B cell (primary cell): ENCODE measurements around the gene ARFIP2. TPM values are rescaled to one million over a fixed set of nuclear protein-coding genes. Genes with fewer than 3 reads are reported as not detected.

ENCODE experiments used
- ATAC-seq: fragments of 200-7000 bp; cut with Tn5 transposase; one replicate; pipeline ENCODE4 v1.10.0; 2021; ENCODE audit warnings: low read depth, mild to moderate bottlenecking, moderate number of reproducible peaks, moderate library complexity
- CTCF ChIA-PET: fragments of 350-600 bp; sonication (Branson Sonifier 250); formaldehyde crosslinking; loops from one replicate; lab custom pipeline; 2021; ENCODE audit warnings: antibody characterized with exemption, inconsistent platforms; lab: Charles Lee
- POLR2A ChIA-PET: fragments of 350-600 bp; sonication (Branson Sonifier 250); formaldehyde crosslinking; loops from one replicate; lab custom pipeline; 2021; ENCODE audit warnings: antibody characterized with exemption; lab: Charles Lee
- DNase-seq: peaks from one replicate; pipeline ENCODE4 v3.0.0; 2013
- H2AFZ ChIP-seq: 2 replicates; pipeline ENCODE4 v1.6.1; 2012; ENCODE audit warnings: mild to moderate bottlenecking, low read depth, low read length; ENCODE audit not compliant: insufficient read depth, poor library complexity, severe bottlenecking
- H3K27ac ChIP-seq, 2 donors: 1 replicate in 1 of 2; 2 replicates in 1 of 2; pipeline ENCODE4 v1.5.1; 2012 to 2013; ENCODE audit warnings: low read length in 2 of 2, mild to moderate bottlenecking in 2 of 2, moderate library complexity in 1 of 2
- H3K27me3 ChIP-seq, 4 experiments: fragments of 200-600 bp in 1 of 4; sonication (generic) in 1 of 4; replicated peaks in 1 of 4; 1 replicate in 2 of 4; 2 replicates in 2 of 4; pipeline versions ENCODE4 v1.6.1 to v1.7.0; 2013 to 2016; ENCODE audit warnings: low read length in 3 of 4, mild to moderate bottlenecking in 2 of 4, mixed read lengths in 1 of 4, moderate library complexity in 1 of 4; ENCODE audit not compliant: insufficient read depth in 4 of 4, control insufficient read depth in 3 of 4; ENCODE audit errors: control extremely low read depth in 1 of 4
- H3K36me3 ChIP-seq, 2 experiments: replicated peaks in 1 of 2; 1 replicate in 1 of 2; 2 replicates in 1 of 2; pipeline versions ENCODE4 v1.6.1 to v1.7.1; 2013; ENCODE audit warnings: low read length in 1 of 2; ENCODE audit not compliant: insufficient read depth in 2 of 2, control insufficient read depth in 1 of 2; ENCODE audit errors: control extremely low read depth in 1 of 2, extremely low read depth in 1 of 2
- H3K4me1 ChIP-seq, 2 donors: fragments of 200-600 bp in 1 of 2; sonication (generic) in 1 of 2; 1 replicate in 1 of 2; 2 replicates in 1 of 2; pipeline versions ENCODE4 v1.5.1 to v1.6.1; 2013 to 2017; ENCODE audit warnings: low read length in 2 of 2; ENCODE audit not compliant: control insufficient read depth in 2 of 2, insufficient read depth in 2 of 2
- H3K4me2 ChIP-seq: replicated peaks from 2 replicates; pipeline ENCODE3; 2012; ENCODE audit warnings: mild to moderate bottlenecking, low read depth, low read length; ENCODE audit not compliant: poor library complexity, severe bottlenecking
- H3K4me3 ChIP-seq, 5 experiments: fragments of 200-600 bp in 1 of 5; sonication (generic) in 1 of 5; 1 replicate in 3 of 5; 2 replicates in 2 of 5; pipeline versions ENCODE4 v1.5.1 to v1.7.0; 2011 to 2016; ENCODE audit warnings: low read length in 4 of 5, mild to moderate bottlenecking in 4 of 5, low read depth in 2 of 5, control low read depth in 1 of 5, moderate library complexity in 1 of 5; ENCODE audit not compliant: insufficient read depth in 1 of 5; ENCODE audit errors: control extremely low read depth in 1 of 5, extremely low read depth in 1 of 5
- H3K79me2 ChIP-seq: fragments of 200-600 bp; sonication (generic); one replicate; pipeline ENCODE4 v1.6.0; 2016; ENCODE audit warnings: low read length; ENCODE audit not compliant: control insufficient read depth, insufficient read depth
- H3K9ac ChIP-seq: fragments of 200-600 bp; sonication (generic); 2 replicates; pipeline ENCODE4 v1.6.1; 2017; ENCODE audit warnings: mild to moderate bottlenecking, low read length, moderate library complexity
- H3K9me3 ChIP-seq, 3 donors: one replicate each; pipeline versions ENCODE4 v1.6.1 to v1.7.1; 2013; ENCODE audit warnings: low read length in 2 of 3; ENCODE audit not compliant: control insufficient read depth in 2 of 3, insufficient read depth in 1 of 3; ENCODE audit errors: control extremely low read depth in 1 of 3
- H4K20me1 ChIP-seq: 2 replicates; pipeline ENCODE4 v1.6.0; 2012; ENCODE audit warnings: mild to moderate bottlenecking, low read length; ENCODE audit not compliant: insufficient read depth, control insufficient read depth, poor library complexity, severe bottlenecking
- H3K27ac Mint-ChIP-seq: one replicate; pipeline ENCODE4 v1.8.0; 2021; ENCODE audit warnings: mixed read lengths
- H3K27me3 Mint-ChIP-seq: one replicate; pipeline ENCODE4 v1.8.0; 2021; ENCODE audit warnings: mixed read lengths
- H3K4me1 Mint-ChIP-seq: one replicate; pipeline ENCODE4 v1.8.0; 2021; ENCODE audit warnings: mixed read lengths
- H3K4me3 Mint-ChIP-seq: one replicate; pipeline ENCODE4 v1.8.0; 2021; ENCODE audit warnings: mixed read lengths
- H3K9me3 Mint-ChIP-seq: one replicate; pipeline ENCODE4 v1.8.0; 2022; ENCODE audit warnings: mixed read lengths; ENCODE audit not compliant: insufficient read depth
- CTCF ChIP-seq: fragments of 200-600 bp; IDR thresholded peaks from one replicate; pipeline ENCODE4 v1.8.0; 2022; ENCODE audit warnings: antibody characterized with exemption, mild to moderate bottlenecking
- EZH2 ChIP-seq: IDR thresholded peaks from 2 replicates; pipeline ENCODE4 v1.6.1; 2012; ENCODE audit warnings: borderline replicate concordance, low read depth, mild to moderate bottlenecking, moderate library complexity, low read length; ENCODE audit not compliant: insufficient read depth, poor library complexity, severe bottlenecking
- WGBS: methylation state at CpG from one replicate; pipeline ENCODE4 v1.1.5; 2013; ENCODE audit warnings: missing lambda C conversion rate; ENCODE audit not compliant: insufficient coverage; 5-methylcytosine and 5-hydroxymethylcytosine counted together
- intact Hi-C: fragments of 100-400 bp; cut with micrococcal nuclease; formaldehyde crosslinking; loops from one replicate; pipeline ENCODE4 v1.10.0; 2022
- polyA plus RNA-seq: library from polyadenylated mRNA; depleted of rRNA; stranded (reverse); fragments of >200 nt; gene quantifications from 2 replicates; pipeline ENCODE4 v1.2.3, GENCODE V29; 2012
- total RNA-seq, 2 donors: library from RNA; stranded (reverse); fragments of 120-200 nt in 1 of 2; gene quantifications; 1 replicate in 1 of 2; 2 replicates in 1 of 2; pipeline versions ENCODE4 v1.2.3 to v1.2.4, GENCODE V29; 2013 to 2022

Gene ARFIP2
- total and polyA plus RNA-seq, 2 donors (not counting 1 experiment from before 2014, with no cell fraction given): 47.5 to 54.5 TPM

- Histone ChIP-seq H3K36me3 (peaks cover 0 to 18% of the 10 kb centered on the region in 2 experiments), H3K27ac (no peak overlapping the region), H3K27me3 (no peaks in the 10 kb centered on the region), H3K4me1 (no peaks in the 10 kb centered on the region), H2AFZ (no peak overlapping the region), H3K4me2 (no peak overlapping the region), H3K9me3 (no peaks in the 10 kb centered on the region), H3K9ac (no peak overlapping the region), H3K79me2 (no peaks in the 10 kb centered on the region), H4K20me1 (no peaks in the 10 kb centered on the region), H3K4me3 (no peak overlapping the region)
- no peaks in the 10 kb centered on the region for H3K9me3 Mint-ChIP-seq
- intact Hi-C loops: no loop called here
- 56% methylated on average over 1 of the region's 2 CpGs for WGBS
- no peaks in the 10 kb centered on the region for H3K27me3 Mint-ChIP-seq
- H3K4me1 Mint-ChIP-seq: no peaks in the 10 kb centered on the region
- DNase-seq: no peak
- H3K4me3 Mint-ChIP-seq: no peak overlapping the region
- CTCF ChIA-PET: interaction anchor here (1.0 kb wide), 1 partner anchor 80 kb away, joined by 3 read pairs; no protein-coding TSS in a partner anchor
- POLR2A ChIA-PET: no interaction called here
- no peak for TF ChIP-seq CTCF
- H3K27ac Mint-ChIP-seq: no peak overlapping the region
- no peak for ATAC-seq
These were observed 22.6 kb downstream of the ARFIP2 start for GRCh38 chr11:6458352-6459098.

- Histone ChIP-seq H3K4me1 (no peaks in the 10 kb centered on the region), H3K9ac (no peak overlapping the region), H3K27me3 (no peaks in the 10 kb centered on the region), H4K20me1 (no peaks in the 10 kb centered on the region), H3K4me3 (no peak overlapping the region), H3K36me3 (peaks cover 0 to 18% of the 10 kb centered on the region in 2 experiments), H3K9me3 (no peaks in the 10 kb centered on the region), H3K27ac (no peak overlapping the region), H3K79me2 (no peaks in the 10 kb centered on the region), H2AFZ (no peak overlapping the region), H3K4me2 (no peak overlapping the region)
- Mint-ChIP-seq H3K27ac (no peak overlapping the region), H3K27me3 (no peaks in the 10 kb centered on the region), H3K9me3 (no peaks in the 10 kb centered on the region), H3K4me3 (no peak overlapping the region), H3K4me1 (no peaks in the 10 kb centered on the region)
- intact Hi-C loops: no loop called here
- ATAC-seq: no peak
- no peak for DNase-seq
- CTCF ChIA-PET: interaction anchor here (1.2 kb wide), 1 partner anchor 95 kb away, joined by 3 read pairs; no protein-coding TSS in a partner anchor
- 95% methylated on average over 22 of the region's 26 CpGs for WGBS
- TF ChIP-seq CTCF (no peak), EZH2 (no peak)
- POLR2A ChIA-PET: no interaction called here
These were observed 23.4 kb downstream of the ARFIP2 start for GRCh38 chr11:6457581-6458320.
